Progenitor cell of endocrine pancreas (in vitro differentiated cells): ENCODE measurements around the gene LRFN5. TPM values are rescaled to one million over a fixed set of nuclear protein-coding genes. Genes with fewer than 3 reads are reported as not detected.

ENCODE experiments used
- DNase-seq: peaks from one replicate; pipeline ENCODE4 v3.0.0; 2021; ENCODE audit warnings: low spot score; ENCODE audit not compliant: unreplicated experiment
- H3K27ac Mint-ChIP-seq: 2 replicates; pipeline ENCODE4 v1.8.0; 2021; ENCODE audit warnings: mild to moderate bottlenecking, moderate library complexity, mixed read lengths
- H3K27me3 Mint-ChIP-seq: 2 replicates; pipeline ENCODE4 v1.8.0; 2021; ENCODE audit warnings: mixed read lengths
- H3K36me3 Mint-ChIP-seq: 2 replicates; pipeline ENCODE4 v1.8.0; 2022; ENCODE audit warnings: mixed read lengths; ENCODE audit not compliant: insufficient read depth
- H3K4me1 Mint-ChIP-seq: 2 replicates; pipeline ENCODE4 v1.8.0; 2021; ENCODE audit warnings: low read depth, mixed read lengths
- H3K4me3 Mint-ChIP-seq: 2 replicates; pipeline ENCODE4 v1.8.0; 2021; ENCODE audit warnings: low read depth, mild to moderate bottlenecking, moderate library complexity, mixed read lengths
- H3K9me3 Mint-ChIP-seq: 2 replicates; pipeline ENCODE4 v1.8.0; 2021; ENCODE audit warnings: low read depth, mixed read lengths
- CTCF ChIP-seq: fragments of 200-600 bp; sonication (generic); IDR thresholded peaks from one replicate; pipeline ENCODE4 v1.5.0; 2021; ENCODE audit warnings: antibody characterized with exemption, mild to moderate bottlenecking; ENCODE audit not compliant: unreplicated experiment
- total RNA-seq: library from RNA; stranded (reverse); gene quantifications from 2 replicates; pipeline ENCODE4 v1.2.1, GENCODE V29; 2021

The LRFN5 gene
- total RNA-seq, 1 donor from 2014 or later, result 0.46 TPM

- Mint-ChIP-seq H3K4me3 (no peak overlapping the region), H3K27ac (no peak overlapping the region), H3K4me1 (no peaks in the 10 kb centered on the region), H3K27me3 (no peaks in the 10 kb centered on the region), H3K36me3 (no peaks in the 10 kb centered on the region), H3K9me3 (no peaks in the 10 kb centered on the region)
- TF ChIP-seq CTCF, result no peak
- no peak for DNase-seq
Measured at GRCh38 chr14:41839661-41840060, 233.0 kb downstream of the LRFN5 start.

GRCh38 chr14:41859336-41859735 is 252.7 kb downstream of the LRFN5 start:
- Mint-ChIP-seq H3K4me3 (no peak overlapping the region), H3K27ac (no peak overlapping the region), H3K4me1 (no peaks in the 10 kb centered on the region), H3K27me3 (no peaks in the 10 kb centered on the region), H3K9me3 (peaks cover 3% of the 10 kb centered on the region), H3K36me3 (no peaks in the 10 kb centered on the region)
- DNase-seq, result no peak
- no peak for TF ChIP-seq CTCF

- Mint-ChIP-seq H3K27ac (no peak overlapping the region), H3K9me3 (peaks cover 3% of the 10 kb centered on the region), H3K36me3 (no peaks in the 10 kb centered on the region), H3K4me1 (no peaks in the 10 kb centered on the region), H3K4me3 (no peak overlapping the region), H3K27me3 (no peaks in the 10 kb centered on the region)
- DNase-seq, result no peak
- no peak for TF ChIP-seq CTCF
Measured at GRCh38 chr14:41860586-41860985, 253.9 kb downstream of the LRFN5 start.

- Mint-ChIP-seq H3K27ac (no peak overlapping the region), H3K4me1 (no peaks in the 10 kb centered on the region), H3K27me3 (no peaks in the 10 kb centered on the region), H3K36me3 (no peaks in the 10 kb centered on the region), H3K4me3 (no peak overlapping the region), H3K9me3 (peaks cover 10% of the 10 kb centered on the region)
- DNase-seq, result no peak
- no peak for TF ChIP-seq CTCF
Measured at GRCh38 chr14:41865894-41866293, 259.2 kb downstream of the LRFN5 start.

- Mint-ChIP-seq H3K27ac (no peak overlapping the region), H3K9me3 (peaks cover 7% of the 10 kb centered on the region), H3K36me3 (no peaks in the 10 kb centered on the region), H3K27me3 (no peaks in the 10 kb centered on the region), H3K4me3 (no peak overlapping the region), H3K4me1 (no peaks in the 10 kb centered on the region)
- DNase-seq, result no peak
- TF ChIP-seq CTCF, result no peak
Measured at GRCh38 chr14:41868396-41868795, 261.7 kb downstream of the LRFN5 start.
